DOHH2 (cell line): ENCODE results near the gene TWIST2.

Source experiments
- CTCF ChIP-seq: fragments of 200-600 bp; sonication (generic); IDR thresholded peaks from one replicate; pipeline ENCODE4 v1.5.1; 2014; ENCODE audit warnings: antibody characterized with exemption, mild to moderate bottlenecking, low read depth, low read length; ENCODE audit not compliant: poor library complexity, severe bottlenecking
- EZH2phosphoT487 ChIP-seq: fragments of 200-600 bp; sonication (generic); IDR thresholded peaks from 2 replicates; pipeline ENCODE4 v1.6.1; 2017; ENCODE audit warnings: borderline replicate concordance, mild to moderate bottlenecking, antibody characterized with exemption, low read length, moderate library complexity, mixed read lengths

GRCh38 chr2:238854246-238854645, 6.4 kb downstream of the TWIST2 start:
- no peak for TF ChIP-seq CTCF
- TF ChIP-seq EZH2phosphoT487, result no peak
